Cerebellar cortex (tissue), 1 donor: ENCODE results near the gene CELF4.

Experiments
- DNase-seq: peaks from one replicate; pipeline ENCODE4 v3.0.0-alpha.2; 2015; ENCODE audit warnings: low spot score

Gene CELF4

DNA sequence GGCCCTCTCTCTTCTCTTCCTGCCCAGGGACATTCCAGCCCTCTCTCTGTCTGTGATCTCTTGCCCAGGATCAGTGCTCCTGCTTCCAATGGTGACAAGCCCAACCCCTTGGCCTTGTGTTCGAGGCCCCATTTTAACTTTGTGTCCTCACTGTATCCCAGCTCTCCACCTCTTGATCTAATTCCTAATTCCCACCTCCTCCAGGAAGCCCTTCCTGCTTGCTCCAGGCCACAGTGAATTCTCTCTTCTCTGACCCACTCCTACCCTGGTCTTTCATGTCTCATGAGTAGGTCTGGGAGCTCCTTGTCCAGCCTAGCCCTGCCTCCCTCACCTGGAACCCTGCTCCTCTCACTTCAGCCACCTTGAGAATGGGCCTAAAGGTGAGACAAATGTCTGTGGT is 249.1 kb downstream of the CELF4 start:
- DNase-seq = no peak

DNA sequence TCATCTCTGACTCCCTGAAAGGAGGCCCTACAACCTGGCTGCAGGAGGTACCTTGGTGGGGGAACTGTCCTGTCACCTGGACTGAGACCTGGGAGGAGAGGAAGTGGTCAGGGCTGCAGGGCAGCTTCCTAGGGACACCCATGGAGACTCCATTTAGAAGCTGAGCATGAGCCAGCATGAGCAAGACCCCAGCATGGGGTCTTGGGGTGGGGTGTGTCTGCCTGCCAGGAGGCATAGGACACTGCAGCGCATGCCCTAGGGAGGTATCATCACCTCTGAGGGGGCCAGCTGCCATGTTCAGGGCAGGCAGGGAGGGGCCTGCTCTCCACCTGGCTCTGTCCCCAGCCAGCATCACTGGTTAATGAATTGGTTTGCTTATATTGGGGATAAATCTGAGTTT is 249.7 kb downstream of the CELF4 start:
- DNase-seq = no peak

DNA sequence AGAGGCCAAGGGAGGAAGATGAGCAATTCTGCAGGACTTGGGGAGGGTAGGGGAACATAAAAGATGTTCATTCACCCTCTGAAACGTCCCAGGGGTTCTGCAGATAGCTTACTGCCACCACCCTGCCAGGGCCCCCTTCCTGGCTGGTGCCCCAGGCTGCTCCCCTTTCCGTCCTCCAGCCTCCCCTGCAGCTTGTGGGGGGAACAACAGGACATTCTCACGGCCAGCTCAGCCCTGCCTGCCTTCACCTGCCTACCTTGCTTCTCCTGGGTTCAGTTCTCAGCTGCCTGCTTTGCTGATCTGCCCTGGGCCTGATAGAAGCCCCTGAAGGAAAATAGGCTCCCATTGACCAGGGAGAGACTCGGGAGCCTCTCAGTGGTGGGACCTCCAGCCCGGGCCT is 251.1 kb downstream of the CELF4 start:
- no peak for DNase-seq

DNA sequence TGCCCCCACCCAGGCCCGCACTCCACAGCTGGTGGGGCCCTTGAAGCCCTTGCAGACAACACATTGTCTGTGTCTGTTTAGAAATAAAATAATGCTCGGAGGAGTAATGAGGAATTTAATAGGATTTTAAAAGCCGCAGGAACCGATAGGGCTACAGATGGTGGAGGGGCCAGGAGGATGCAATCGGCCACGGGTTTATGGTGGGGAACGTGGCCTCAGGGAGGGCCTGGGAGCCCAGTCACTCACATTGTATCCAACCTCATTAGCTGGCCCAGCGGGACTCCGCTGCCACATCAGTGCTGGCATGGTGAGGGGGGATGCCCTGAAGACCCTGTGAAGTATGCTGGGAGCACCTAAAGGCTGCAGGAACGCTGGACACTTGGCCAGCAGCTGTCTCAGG is 252.0 kb downstream of the CELF4 start:
- no peak for DNase-seq

DNA sequence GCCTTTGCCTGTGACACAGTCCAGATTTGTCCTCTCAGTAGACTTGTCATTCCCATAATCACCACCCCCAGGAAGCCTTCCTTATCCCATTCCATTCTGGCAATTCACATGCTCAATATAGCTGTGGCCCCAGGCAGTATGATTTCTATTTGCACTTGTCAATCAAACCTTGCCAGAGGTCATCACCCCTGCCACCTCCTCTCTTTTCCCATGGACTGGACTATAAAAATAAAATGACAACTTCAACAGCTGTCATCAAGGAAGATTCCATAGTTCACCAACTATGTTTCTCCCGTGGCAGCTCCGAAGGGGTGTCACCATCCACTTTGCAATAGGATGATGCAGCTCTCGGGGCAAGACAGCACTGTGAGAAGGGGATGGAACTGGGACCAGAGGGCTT is 255.7 kb downstream of the CELF4 start:
- no peak for DNase-seq

DNA sequence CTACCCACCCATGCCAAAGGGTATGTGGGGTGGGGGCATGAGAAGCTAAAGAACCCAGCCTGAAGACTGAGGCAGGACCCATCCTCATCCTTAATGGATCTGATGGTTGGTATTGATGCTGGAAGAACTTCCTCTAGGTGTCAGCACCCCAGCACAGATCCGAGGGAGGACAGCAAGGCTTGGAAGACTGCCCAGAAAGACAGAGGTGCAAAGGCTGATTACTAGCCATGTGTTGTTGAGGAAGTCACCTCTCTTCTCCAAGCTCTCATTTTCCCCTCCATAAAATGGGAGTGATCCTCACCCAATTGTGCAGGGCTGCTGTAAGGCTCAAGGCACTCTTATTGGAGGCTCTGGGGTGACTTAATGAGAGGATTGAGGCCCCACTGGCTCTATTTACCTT is 256.5 kb downstream of the CELF4 start:
- no peak for DNase-seq

DNA sequence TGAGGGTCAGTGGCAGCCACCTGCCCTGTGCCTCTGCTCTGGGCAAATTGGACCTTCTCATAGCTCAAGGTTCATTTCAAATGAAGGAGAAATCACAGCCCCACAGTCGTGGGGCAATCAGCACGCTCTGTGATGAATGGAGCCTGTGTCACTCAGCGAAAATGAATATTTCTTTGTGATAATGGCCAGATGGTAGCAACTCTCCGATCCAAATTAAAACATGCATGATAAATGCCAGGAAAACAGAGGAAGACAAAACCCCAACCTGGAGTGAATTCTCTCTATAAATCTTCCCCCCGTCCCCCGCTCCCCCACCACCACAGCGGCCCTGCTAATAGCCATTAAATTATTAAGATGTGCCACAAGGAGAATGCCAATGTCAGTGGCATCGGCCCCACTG is 258.4 kb downstream of the CELF4 start:
- DNase-seq = peak; percentile 23

DNA sequence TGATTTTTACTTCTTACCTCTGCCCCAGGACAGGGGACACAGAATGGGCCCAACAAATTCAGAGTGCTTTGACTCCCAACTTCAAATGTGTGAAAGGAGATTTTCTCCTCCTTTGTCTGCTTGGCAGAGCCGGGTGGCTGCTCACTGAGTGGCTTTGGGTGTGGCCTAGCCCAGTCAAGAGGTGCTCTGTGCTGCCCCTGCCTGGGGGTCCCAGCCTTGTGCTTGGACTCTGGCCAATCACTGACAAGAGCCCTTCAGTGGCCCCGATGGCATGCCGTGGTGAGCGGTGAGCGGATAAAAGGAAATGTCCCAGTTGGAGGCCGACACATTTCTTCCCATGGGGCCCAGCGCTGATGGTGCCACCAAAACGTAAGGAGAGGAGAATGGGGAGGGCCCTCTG is 259.2 kb downstream of the CELF4 start:
- DNase-seq = no peak

DNA sequence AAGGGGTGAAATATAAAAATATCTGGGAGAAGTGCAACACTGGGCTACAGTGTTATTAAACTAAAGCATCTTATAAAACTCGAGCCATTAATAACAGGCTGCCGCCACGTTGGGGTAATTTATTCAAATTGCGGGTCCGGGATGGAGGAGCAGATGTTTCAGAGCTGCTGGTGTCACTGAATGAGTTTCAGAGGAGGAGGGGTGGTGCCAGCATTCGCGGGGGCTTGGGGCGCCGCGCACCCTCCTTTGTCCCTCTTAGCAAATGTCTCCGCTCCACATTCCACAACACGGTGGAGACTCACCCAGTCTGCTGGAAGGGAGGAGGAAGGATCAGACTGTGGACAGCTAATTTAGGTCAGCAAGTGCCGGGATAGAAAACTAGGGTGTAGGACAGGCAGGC is 260.5 kb downstream of the CELF4 start:
- DNase-seq = no peak

DNA sequence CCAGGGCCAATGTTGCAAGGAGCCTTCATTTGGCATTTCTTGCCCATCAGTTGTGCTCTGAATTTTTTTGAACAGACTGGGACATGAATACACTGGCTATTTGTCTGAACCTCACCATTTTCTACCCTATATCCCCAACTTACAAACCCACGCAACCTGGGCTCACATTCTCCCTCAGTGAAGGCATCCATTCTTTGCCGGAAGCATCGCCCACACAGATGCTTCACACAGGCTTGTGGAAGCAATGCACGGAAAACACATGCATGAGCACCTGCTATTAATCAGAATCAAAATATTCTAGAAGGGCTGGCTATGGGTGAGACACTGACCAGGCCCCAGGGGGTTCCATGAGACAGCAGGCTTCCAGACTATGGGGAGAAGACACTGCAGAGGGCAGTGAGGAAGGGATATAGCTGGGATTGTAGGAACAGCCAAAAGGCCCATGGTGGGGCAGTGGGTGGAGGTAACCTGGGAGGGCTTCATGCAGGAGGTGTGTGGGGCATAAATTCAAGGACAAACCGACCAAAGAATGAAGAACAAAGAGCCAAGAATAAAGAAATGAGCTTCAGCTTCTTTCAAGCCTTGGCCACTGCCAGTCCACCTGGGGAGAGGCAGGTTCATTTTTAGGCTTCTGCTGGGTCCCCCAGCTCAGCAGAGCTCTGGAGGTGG is 261.5 kb downstream of the CELF4 start:
- no peak for DNase-seq

DNA sequence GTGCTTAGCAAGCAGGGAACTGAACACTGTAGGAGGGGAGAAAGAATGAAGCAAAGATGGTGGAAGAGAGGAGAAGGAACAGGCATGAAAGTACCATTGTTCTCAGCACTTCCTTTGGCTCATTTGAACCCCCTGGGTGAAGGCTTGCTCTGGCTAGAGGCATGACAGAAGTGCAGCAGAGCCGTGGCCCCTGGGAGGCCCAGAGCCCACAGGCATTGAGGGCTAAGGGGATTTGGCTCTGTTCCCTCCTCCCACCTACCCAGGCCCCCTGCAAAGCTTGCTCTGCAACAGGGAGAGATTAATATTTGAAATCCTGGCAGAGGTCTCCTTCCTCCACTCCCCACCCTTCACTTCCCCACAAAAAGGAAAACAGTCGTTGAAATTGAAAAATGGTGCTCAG is 262.6 kb downstream of the CELF4 start:
- DNase-seq = no peak

DNA sequence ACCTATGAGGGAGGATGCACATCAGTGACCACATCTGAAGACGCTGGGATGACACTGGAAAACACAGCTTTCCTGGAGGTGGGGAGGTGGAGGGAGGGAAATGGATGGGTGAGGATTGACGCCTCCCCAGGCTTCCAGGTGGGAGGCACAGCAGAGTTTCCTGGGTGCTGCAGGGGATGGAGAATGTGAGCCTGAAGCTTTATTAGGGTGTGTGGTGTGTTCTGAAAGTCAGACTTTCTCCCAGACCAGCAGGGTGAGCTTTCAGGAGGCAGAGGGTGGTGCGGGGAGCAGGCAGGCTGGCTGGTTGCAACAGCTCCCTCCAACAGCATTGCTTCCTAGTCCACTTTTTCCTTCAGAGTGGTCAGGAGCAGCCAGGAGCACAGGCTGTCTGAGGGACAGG is 263.1 kb downstream of the CELF4 start:
- no peak for DNase-seq

DNA sequence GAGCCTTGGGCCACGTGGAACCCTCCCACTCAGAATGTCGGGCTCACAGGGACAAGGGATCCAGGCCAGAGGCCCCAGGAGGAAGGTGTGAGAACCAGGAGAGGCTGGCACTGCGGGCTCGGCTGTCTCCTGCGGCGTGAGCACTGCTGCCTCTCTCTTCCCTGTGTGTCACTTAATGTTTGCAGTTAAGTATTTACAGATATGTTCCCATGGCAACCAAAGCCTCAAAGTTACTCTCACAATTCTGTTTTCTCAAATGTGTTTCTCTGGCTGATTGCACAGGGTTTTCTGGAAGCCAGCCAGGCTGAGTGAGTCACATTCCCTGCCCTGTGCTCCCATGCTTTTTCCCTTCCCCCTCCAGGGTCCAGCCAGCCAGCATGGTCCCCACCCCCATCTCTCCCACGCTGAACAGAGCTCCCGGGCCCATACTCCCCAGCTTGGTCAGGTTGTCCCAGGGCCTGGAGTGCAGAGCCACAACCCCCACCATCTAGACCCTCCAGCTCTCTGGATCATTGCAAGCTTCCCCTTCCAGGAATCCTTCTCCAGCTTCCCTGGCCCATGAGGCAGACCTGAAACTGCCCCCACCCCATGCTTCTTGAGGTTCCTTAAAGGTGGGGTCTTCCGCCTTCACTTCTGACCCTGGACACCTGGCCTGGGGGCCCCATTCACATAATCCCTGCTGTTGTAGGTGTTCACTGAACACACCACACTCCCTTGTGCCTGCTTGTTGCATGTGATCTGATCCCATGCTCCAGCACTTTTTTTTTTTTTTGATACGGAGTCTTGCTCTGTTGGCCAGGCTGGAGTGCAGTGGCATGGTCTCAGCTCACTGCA is 265.9 kb downstream of the CELF4 start:
- peak; percentile 70 for DNase-seq

DNA sequence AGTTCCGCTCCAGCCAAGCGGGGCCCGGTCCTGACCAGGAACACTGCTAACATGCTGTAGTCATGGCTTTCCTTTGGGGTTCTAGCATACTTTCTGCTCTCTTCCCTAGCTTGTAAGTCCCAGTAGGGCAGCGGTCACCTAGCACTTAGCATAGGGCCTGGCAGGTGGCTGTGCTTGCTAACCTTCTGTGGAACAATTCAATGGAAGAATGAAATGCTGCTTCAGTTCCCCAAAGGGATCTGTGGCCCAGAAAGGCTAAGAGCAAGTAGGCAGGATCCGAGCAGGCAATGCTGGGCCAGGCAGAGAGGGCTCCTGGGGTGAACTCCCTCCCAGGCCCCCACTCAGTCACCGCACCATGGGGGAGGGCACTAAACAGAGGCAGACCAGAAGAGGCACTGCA is 266.8 kb downstream of the CELF4 start:
- peak; percentile 37 for DNase-seq

DNA sequence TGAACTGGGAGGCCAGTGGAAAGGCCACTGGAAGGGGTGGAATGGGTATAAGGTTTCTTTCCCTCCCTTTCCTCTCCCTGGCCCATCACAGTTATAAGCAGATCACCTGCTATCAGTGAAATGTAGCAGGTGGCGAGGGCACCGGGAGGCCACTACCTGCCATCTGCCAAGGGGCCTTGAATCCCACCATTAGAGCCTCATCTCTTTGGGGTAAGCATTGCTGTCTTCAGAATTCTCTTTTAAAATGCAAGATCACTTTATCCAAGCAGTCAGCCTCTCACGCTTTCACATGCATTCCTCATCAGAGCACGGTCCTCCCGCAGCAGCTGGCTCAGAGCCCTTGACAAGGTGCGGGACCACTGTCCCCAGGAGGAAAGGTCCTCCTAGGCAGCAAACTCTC is 268.5 kb downstream of the CELF4 start:
- DNase-seq = peak; percentile 54

DNA sequence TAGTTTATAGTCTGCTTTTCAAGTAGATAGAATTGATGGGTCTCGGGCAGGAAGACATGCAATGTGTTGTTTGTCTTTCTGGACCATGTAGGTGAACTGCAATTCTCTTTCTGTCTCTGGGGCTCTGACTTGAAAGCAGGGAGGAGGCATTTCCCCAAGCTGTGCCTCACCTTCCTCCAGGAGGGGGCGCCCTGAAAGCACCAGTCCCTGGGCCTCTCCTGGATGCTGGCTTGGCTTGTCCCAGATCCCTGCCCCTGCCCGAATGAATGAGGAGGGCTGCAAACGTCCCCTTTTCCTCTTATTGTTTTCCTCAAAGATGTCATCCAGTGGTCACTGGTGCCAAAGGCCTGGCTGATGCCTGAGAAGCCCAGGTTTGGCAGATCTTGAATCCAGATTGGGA is 270.6 kb downstream of the CELF4 start:
- peak; percentile 32 for DNase-seq

DNA sequence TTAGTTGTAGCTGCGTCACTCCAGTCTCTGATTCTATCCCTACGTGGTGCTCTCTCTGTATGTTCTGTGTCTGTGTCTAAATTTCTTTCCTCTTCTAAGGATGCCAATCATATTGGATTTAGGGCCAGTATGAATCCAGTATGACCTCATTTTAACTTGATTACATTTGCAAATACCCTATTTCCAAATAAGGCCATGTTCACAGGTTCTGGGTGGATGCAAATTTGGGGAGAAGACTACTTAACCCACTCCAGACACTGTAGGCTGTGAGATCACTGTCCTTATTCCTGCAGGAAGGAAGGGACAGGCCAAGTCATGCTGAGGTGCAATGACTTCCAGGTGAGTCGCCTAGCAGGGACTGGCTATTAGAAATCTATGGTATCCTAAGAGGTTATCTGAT is 272.2 kb downstream of the CELF4 start:
- no peak for DNase-seq

DNA sequence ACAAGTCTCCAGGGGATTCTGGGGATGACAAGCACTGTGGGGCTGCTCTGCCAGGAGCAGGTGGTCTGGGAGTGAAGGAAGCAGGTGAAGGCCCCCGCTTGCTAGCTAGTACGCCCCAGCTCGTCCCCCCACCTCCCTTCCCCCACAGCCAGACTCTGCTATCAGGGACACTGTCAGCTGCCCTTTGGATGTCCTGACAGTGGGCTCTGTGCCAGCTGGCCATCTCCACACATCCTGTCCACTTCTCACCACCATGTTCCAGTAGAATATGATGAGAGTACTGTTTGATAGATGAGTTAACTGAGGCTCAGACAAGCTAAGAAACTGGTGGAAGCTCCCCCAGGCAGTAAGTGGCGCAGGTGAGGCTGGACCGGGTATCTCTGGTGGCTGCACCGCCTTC is 276.2 kb downstream of the CELF4 start:
- no peak for DNase-seq

DNA sequence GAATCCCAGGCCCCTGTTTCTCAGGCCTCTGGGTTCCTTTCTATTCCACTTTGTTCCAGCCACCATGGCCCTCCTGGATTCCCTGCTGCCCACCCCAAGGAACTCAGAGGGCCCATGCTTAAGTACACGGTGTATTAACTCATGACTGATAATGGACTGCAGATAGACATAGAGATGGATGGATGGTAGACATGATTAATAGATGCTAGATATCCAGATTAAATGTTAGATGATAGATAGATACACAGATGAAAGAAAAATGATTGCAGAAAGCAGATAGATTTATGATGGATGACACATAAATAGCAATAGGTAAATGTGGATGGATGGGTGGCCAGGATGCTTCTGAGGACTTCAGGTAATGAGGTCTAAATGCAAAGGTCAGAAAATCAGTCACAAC is 278.0 kb downstream of the CELF4 start:
- no peak for DNase-seq

DNA sequence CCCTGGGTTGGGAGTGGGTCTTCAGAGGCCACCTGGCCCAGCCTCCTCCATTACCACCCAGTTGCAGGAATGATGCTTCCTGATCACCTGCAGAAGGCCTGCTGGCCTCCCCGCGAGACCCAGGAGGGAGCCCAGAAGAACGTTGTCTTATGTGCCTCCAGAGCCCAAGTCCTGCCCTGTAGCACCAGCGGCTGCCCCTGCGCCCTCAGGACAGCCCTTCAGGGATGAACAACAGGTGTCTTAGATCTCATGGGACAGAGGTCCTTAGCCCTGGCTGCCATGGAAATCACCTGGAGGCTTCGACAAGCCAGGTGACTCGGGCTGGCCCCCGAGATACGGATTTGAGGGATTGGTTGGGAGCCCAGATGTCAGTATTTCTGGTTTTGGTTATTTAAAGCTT is 278.8 kb downstream of the CELF4 start:
- no peak for DNase-seq

DNA sequence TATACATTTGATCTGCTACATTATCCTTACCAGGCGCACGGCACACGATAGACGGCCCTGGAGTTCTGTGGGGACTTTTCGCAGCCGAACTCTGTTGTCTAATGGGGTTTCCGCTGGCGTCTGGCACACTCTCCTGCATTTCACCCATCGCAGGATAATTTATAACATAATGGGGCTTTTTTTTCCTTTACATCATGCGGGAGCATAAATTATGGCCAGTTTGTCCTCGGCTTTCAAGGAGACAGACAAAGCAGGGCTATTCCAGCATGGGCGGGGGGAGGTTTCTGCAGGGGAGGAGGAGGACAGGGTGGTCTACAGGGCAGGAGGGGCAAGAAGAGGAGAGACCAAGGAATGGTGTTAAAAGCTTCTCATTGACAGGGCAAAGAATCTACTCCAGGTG is 279.8 kb downstream of the CELF4 start:
- DNase-seq = no peak

DNA sequence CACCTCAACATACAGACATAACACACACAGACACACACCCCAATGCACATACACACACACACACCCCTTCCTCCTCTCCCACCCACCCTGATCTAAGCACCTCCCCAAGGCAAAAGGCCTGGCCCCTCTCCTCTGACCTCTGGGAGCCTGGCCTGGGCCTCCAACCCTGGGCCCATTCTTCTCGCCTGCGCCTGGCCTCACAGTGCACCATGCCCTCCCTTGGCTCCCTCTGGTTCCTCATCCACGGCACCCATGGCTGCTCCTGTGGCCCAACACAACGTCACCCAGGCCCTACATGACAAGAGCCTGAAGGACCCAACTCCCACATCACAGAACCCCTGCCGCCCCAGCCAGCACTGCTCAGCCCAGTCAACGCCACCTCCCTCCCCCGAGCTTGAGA is 281.3 kb downstream of the CELF4 start:
- DNase-seq = no peak

DNA sequence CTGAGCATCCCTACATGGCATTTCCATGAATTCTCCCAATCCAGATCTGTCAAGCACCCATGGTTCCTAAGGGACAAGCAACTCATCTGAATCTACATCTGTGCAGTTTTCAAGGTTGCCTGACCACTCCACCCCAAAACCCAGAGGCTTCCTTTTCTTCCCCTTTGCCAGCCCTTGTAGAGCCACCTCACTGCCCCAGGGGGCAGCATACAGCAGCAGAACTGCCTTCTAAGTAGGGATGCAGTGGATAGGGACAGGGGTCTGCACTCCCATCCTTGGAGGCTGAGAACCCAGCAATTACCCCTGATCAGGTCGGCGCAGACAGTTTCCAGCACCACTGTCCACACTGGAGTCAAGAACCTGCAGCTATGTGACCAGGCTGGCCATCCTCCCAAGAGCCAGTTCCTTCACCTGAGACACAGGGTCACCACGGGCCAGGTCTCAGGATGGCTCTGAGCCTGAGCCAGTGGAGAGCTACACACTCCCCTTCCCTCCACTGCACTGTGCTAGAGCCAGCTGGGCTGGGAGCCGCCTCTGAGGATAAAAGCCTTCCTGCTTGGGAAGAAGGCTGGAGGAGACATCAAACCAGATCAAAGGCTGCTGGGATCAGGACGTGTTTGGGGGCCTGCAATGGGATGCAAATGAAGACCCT is 283.1 kb downstream of the CELF4 start:
- DNase-seq = no peak
